HG03025 (cell line): ENCODE measurements around the gene SHLD3.
A peak's percentile ranks its signal among the peaks of the same experiment; 100 is the strongest.
"Not testable (repeated sequence)": the region's sequence is repeated elsewhere in the genome, so short reads cannot be mapped to it uniquely, and the experiment has no call there.

ENCODE experiments used
- ATAC-seq: cut with Tn5 transposase; IDR thresholded peaks from one replicate; pipeline ENCODE4 v1.9.1; 2021; ENCODE audit warnings: mild to moderate bottlenecking, moderate library complexity; ENCODE audit not compliant: unreplicated experiment, low FRiP score

SHLD3 gene

GRCh38 chr5:65624571-65625555 lies at the start of gene SHLD3, which contains the start of gene TRAPPC13:
TSS of gene SHLD3 (plus strand) at chr5:65625027. CDS start at chr5:65629588, 4,561 bp downstream.
TSS of gene TRAPPC13 (plus strand) at chr5:65625027. CDS start at chr5:65625061, 34 bp downstream.
- peak; percentile 76 for ATAC-seq

GRCh38 chr5:65577141-65577540 lies 47.7 kb upstream of the SHLD3 start:
- ATAC-seq, result no peak

- no peak for ATAC-seq
Measured at GRCh38 chr5:65588694-65589093, 36.1 kb upstream of the SHLD3 start.

- not testable (repeated sequence) for ATAC-seq
Measured at GRCh38 chr5:65601761-65602160, 23.1 kb upstream of the SHLD3 start.

- ATAC-seq, result no peak
Measured at GRCh38 chr5:65611524-65611923, 13.3 kb upstream of the SHLD3 start.

- ATAC-seq, result no peak
Measured at GRCh38 chr5:65612298-65612907, 12.4 kb upstream of the SHLD3 start.

GRCh38 chr5:65620021-65620420 lies 4.8 kb upstream of the SHLD3 start:
- no peak for ATAC-seq

GRCh38 chr5:65621961-65622360 lies 2.9 kb upstream of the SHLD3 start:
- not testable (repeated sequence) for ATAC-seq

GRCh38 chr5:65623482-65623881 lies 1.3 kb upstream of the SHLD3 start:
- no peak for ATAC-seq

- peak; percentile 94 for ATAC-seq
Measured at GRCh38 chr5:65624025-65624570, 729 bp upstream of the SHLD3 start, which contains the start of gene TRIM23. TSS of gene TRIM23 (minus strand) at chr5:65624333. CDS start at chr5:65624274, 59 bp downstream.

- no peak for ATAC-seq
Measured at GRCh38 chr5:65625743-65626142, 916 bp downstream of the SHLD3 start.

- ATAC-seq, result no peak
Measured at GRCh38 chr5:65630981-65631380, 6.2 kb downstream of the SHLD3 start.

- no peak for ATAC-seq
Measured at GRCh38 chr5:65640240-65640639, 15.4 kb downstream of the SHLD3 start.

- no peak for ATAC-seq
Measured at GRCh38 chr5:65646938-65647337, 22.1 kb downstream of the SHLD3 start.

- ATAC-seq, result no peak
Measured at GRCh38 chr5:65647941-65648340, 23.1 kb downstream of the SHLD3 start.

- ATAC-seq, result no peak
Measured at GRCh38 chr5:65651144-65651543, 26.3 kb downstream of the SHLD3 start.

GRCh38 chr5:65654713-65655112 lies 29.9 kb downstream of the SHLD3 start:
- no peak for ATAC-seq

- no peak for ATAC-seq
Measured at GRCh38 chr5:65663804-65664521, 39.1 kb downstream of the SHLD3 start.

- ATAC-seq, result no peak
Measured at GRCh38 chr5:65668696-65669095, 43.9 kb downstream of the SHLD3 start.

GRCh38 chr5:65672796-65673195 lies 48.0 kb downstream of the SHLD3 start:
- ATAC-seq, result no peak
